Measurements from ENCODE around the gene VTI1B.

VTI1B gene

GRCh38 chr14:67653651-67654280, 20.7 kb downstream of the VTI1B start:
- no peak for DNase-seq (ENCODE audit: low read depth)
- no peak overlapping the region for H3K4me3 ChIP-seq (ENCODE audit: low read length)
- TF ChIP-seq CTCF (conservative IDR thresholded peaks at IDR 0.05; ENCODE audit: low read depth, low read length) = no peak

- no peak for TF ChIP-seq CTCF (conservative IDR thresholded peaks at IDR 0.05; ENCODE audit: low read depth, low read length)
- no peak for DNase-seq (ENCODE audit: low read depth)
- H3K4me3 ChIP-seq (ENCODE audit: low read length) = no peak overlapping the region
These were observed 22.2 kb downstream of the VTI1B start for GRCh38 chr14:67652189-67652588.

GRCh38 chr14:67650694-67651093, 23.7 kb downstream of the VTI1B start:
- no peak for DNase-seq (ENCODE audit: low read depth)
- H3K4me3 ChIP-seq (ENCODE audit: low read length) = no peak overlapping the region
- TF ChIP-seq CTCF (conservative IDR thresholded peaks at IDR 0.05; ENCODE audit: low read depth, low read length) = no peak

GRCh38 chr14:67650151-67650550, 24.3 kb downstream of the VTI1B start:
- no peak overlapping the region for H3K4me3 ChIP-seq (ENCODE audit: low read length)
- no peak for DNase-seq (ENCODE audit: low read depth)
- no peak for TF ChIP-seq CTCF (conservative IDR thresholded peaks at IDR 0.05; ENCODE audit: low read depth, low read length)

GRCh38 chr14:67646131-67646530, 28.3 kb downstream of the VTI1B start:
- DNase-seq (ENCODE audit: low read depth) = no peak
- no peak overlapping the region for H3K4me3 ChIP-seq (ENCODE audit: low read length)
- no peak for TF ChIP-seq CTCF (conservative IDR thresholded peaks at IDR 0.05; ENCODE audit: low read depth, low read length)

GRCh38 chr14:67645414-67645813, 29.0 kb downstream of the VTI1B start:
- no peak for TF ChIP-seq CTCF (conservative IDR thresholded peaks at IDR 0.05; ENCODE audit: low read depth, low read length)

GRCh38 chr14:67644428-67644827, 30.0 kb downstream of the VTI1B start:
- no peak overlapping the region for H3K4me3 ChIP-seq (ENCODE audit: low read length)
- DNase-seq (ENCODE audit: low read depth) = no peak
- no peak for TF ChIP-seq CTCF (conservative IDR thresholded peaks at IDR 0.05; ENCODE audit: low read depth, low read length)

More at GRCh38 chr14:67645414-67645813, 29.0 kb downstream of the VTI1B start:
- no peak for DNase-seq (ENCODE audit: low read depth)
- no peak overlapping the region for H3K4me3 ChIP-seq (ENCODE audit: low read length)

Measured in retinal pigment epithelial cell (primary cell).